Stomach (tissue), 9 donors: ENCODE results near the gene WTAP. TPM values are rescaled to one million over a fixed set of nuclear protein-coding genes. Genes with fewer than 3 reads are reported as not detected.
A peak's percentile ranks its signal among the peaks of the same experiment; 100 is the strongest.
"Not testable (repeated sequence)": the region's sequence is repeated elsewhere in the genome, so short reads cannot be mapped to it uniquely, and the experiment has no call there.

ENCODE experiments used
- DNase-seq, 2 donors: peaks; one replicate each; pipeline versions ENCODE4 v3.0.0 to v3.0.0-alpha.2; 2013 to 2019
- H3K27ac ChIP-seq, 5 donors: fragments of 200-600 bp in 4 of 5; sonication (generic) in 4 of 5; one replicate each; pipeline ENCODE4 v1.5.1; 2013 to 2019; ENCODE audit warnings: mild to moderate bottlenecking in 1 of 5, moderate library complexity in 1 of 5
- H3K27me3 ChIP-seq, 3 donors: fragments of 200-600 bp; sonication (generic); one replicate each; pipeline ENCODE4 v1.5.1; 2017 to 2019; ENCODE audit warnings: mixed run types in 1 of 3
- H3K36me3 ChIP-seq, 4 donors: fragments of 200-600 bp; sonication (generic); 1 replicate in 3 of 4; 2 replicates in 1 of 4; pipeline ENCODE4 v1.5.1; 2016 to 2019
- H3K4me1 ChIP-seq, 4 donors: fragments of 200-600 bp; sonication (generic); one replicate each; pipeline ENCODE4 v1.5.1; 2016 to 2019
- H3K4me3 ChIP-seq, 4 donors: fragments of 200-600 bp; sonication (generic) in 3 of 4; one replicate each; pipeline ENCODE4 v1.5.1; 2016 to 2019; ENCODE audit warnings: mild to moderate bottlenecking in 1 of 4
- H3K9me3 ChIP-seq, 4 donors: fragments of 200-600 bp; sonication (generic); one replicate each; pipeline ENCODE4 v1.5.1; 2016 to 2019
- EP300 ChIP-seq: sonication (generic); formaldehyde crosslinking; IDR thresholded peaks from one replicate; pipeline ENCODE4 v1.6.1; 2017; ENCODE audit warnings: antibody characterized with exemption
- POLR2A ChIP-seq, 4 donors: fragments of 450-650 bp; IDR thresholded peaks; one replicate each; pipeline ENCODE4 v1.6.1; 2016; ENCODE audit warnings: antibody characterized with exemption in 4 of 4, control low read depth in 2 of 4, mild to moderate bottlenecking in 1 of 4, moderate library complexity in 1 of 4
- POLR2AphosphoS5 ChIP-seq, 3 donors: sonication (generic); formaldehyde crosslinking; IDR thresholded peaks; one replicate each; pipeline ENCODE4 v1.6.1; 2016; ENCODE audit warnings: antibody characterized with exemption in 3 of 3
- WGBS, 5 donors: extraction: QIAGEN DNeasy Blood & Tissue Kit in 3 of 5; methylation state at CpG; one replicate each; pipeline versions ENCODE4 v1.1.5 to v1.1.7; 2013 to 2018; 5-methylcytosine and 5-hydroxymethylcytosine counted together
- intact Hi-C: fragments of 100-400 bp; cut with DNase I; formaldehyde crosslinking; loops from one replicate; pipeline ENCODE4 v1.15.1; 2023; ENCODE audit warnings: low total_unique reads
- polyA plus RNA-seq, 3 donors: library from polyadenylated mRNA; stranded (reverse); fragments of 200-250 nt; gene quantifications; one replicate each; pipeline ENCODE4 v1.2.3, GENCODE V29; 2013
- total RNA-seq, 5 donors: library from RNA; depleted of rRNA; stranded (reverse); fragments of >200 nt; gene quantifications; one replicate each; pipeline versions ENCODE4 v1.1.0 to v1.2.3, GENCODE V29; 2014 to 2016
- TF ChIP-seq, protein P1 (sequence below), 7 experiments: fragments of 450-650 bp in 4 of 7; fragments of 200-600 bp in 3 of 7; sonication (generic) in 3 of 7; IDR thresholded peaks; one replicate each; pipeline ENCODE4 v1.5.1; 2016 to 2019; ENCODE audit warnings: antibody characterized with exemption in 7 of 7, control low read depth in 2 of 7, mild to moderate bottlenecking in 1 of 7
- donor health status: healthy with polysubstance abuse.
- donor health status: Bipolar disorder and iron deficiency.
- donor health status: healthy.

Gene WTAP
- total and polyA plus RNA-seq, 8 donors = 35.0 to 125 (median 78.6) TPM

DNA sequence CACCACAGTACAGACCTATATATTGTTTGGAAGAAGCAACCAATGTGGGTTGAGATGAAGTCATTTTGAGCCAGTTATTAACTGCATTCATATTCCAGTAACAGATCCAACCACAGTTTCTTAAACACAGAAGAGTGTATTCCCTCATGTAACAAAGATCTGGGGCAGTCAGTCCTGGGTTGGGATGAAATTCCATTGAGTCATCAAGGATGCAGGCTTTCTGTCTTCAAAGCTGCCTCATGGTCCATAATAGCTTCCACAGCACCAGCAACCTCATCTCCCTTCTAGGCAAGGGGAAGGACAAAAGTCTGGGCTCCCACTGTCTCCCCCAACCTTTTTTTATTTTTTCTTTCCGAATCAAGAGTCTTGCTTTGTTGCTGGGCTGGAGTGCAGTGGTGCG is 31.3 kb upstream of the WTAP start:
- Histone ChIP-seq H3K27me3 (no peaks in the 10 kb centered on the region), H3K36me3 (peaks cover 0 to 9% (median 0%) of the 10 kb centered on the region in 4 donors), H3K4me1 (peaks cover 17 to 34% (median 29%) of the 10 kb centered on the region in 4 donors), H3K27ac (no peak overlapping the region), H3K9me3 (no peaks in the 10 kb centered on the region), H3K4me3 (no peak overlapping the region)
- intact Hi-C loops = loop anchor here (10.0 kb wide), 1 partner anchor 99 kb away; the partner anchor contains the start of gene MRPL18
- DNase-seq = no peak
- 96 to 100% (median 100%) methylated on average over 2 of the region's 2 CpGs for WGBS, 5 donors
- TF ChIP-seq, protein P1, sequence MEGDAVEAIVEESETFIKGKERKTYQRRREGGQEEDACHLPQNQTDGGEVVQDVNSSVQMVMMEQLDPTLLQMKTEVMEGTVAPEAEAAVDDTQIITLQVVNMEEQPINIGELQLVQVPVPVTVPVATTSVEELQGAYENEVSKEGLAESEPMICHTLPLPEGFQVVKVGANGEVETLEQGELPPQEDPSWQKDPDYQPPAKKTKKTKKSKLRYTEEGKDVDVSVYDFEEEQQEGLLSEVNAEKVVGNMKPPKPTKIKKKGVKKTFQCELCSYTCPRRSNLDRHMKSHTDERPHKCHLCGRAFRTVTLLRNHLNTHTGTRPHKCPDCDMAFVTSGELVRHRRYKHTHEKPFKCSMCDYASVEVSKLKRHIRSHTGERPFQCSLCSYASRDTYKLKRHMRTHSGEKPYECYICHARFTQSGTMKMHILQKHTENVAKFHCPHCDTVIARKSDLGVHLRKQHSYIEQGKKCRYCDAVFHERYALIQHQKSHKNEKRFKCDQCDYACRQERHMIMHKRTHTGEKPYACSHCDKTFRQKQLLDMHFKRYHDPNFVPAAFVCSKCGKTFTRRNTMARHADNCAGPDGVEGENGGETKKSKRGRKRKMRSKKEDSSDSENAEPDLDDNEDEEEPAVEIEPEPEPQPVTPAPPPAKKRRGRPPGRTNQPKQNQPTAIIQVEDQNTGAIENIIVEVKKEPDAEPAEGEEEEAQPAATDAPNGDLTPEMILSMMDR (IDR thresholded peaks at IDR 0.05) = no peak

DNA sequence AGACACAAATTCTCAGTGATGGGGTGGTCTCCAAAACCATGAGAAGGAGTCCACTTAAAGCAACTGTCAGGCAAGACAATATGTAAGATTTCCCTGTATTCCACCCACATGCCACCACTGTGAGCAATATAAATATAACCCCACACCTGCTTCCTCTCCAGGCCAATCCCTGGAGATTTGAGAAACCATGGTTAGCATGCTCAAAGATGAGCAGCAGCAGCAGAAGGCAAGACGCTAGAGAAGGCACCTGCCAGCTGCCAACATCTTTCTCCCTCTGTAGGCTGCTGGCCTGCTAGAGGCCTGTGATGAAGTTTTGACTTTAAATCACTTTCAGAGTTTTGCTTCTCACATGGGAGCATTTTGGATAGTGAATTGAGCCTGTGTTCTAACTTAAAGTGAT is 26.3 kb upstream of the WTAP start:
- TF ChIP-seq, protein P1 (IDR thresholded peaks at IDR 0.05) = no peak
- no peak for TF ChIP-seq POLR2A (IDR thresholded peaks at IDR 0.05)
- no peak for TF ChIP-seq POLR2AphosphoS5 (IDR thresholded peaks at IDR 0.05)
- TF ChIP-seq EP300 = no peak
- peak in 1 of 2 donors; percentile 16 for DNase-seq

GRCh38 chr6:159701413-159701999 is 25.8 kb upstream of the WTAP start:
- intact Hi-C loops = no loop called here
- Histone ChIP-seq H3K9me3 (peaks cover 0 to 10% (median 0%) of the 10 kb centered on the region in 4 donors), H3K4me3 (no peak overlapping the region), H3K36me3 (peaks cover 0 to 4% (median 0%) of the 10 kb centered on the region in 4 donors), H3K4me1 (peaks cover 4 to 19% (median 8%) of the 10 kb centered on the region in 4 donors), H3K27ac (peak overlapping the region in 4 of 5 donors; percentile 48 to 81 (median 75)), H3K27me3 (no peaks in the 10 kb centered on the region)
- TF ChIP-seq, protein P1 (IDR thresholded peaks at IDR 0.05) = no peak
- no peak for TF ChIP-seq EP300
- no peak for TF ChIP-seq POLR2A (IDR thresholded peaks at IDR 0.05)
- peak; percentile 43 to 70 (median 67) for TF ChIP-seq POLR2AphosphoS5 (IDR thresholded peaks at IDR 0.05)
- WGBS, 5 donors = 76 to 84% (median 79%) methylated on average over 7 of the region's 7 CpGs
- no peak for DNase-seq

More for the DNA sequence above, 26.3 kb upstream of the WTAP start:
- Histone ChIP-seq H3K4me1 (peaks cover 4 to 19% (median 8%) of the 10 kb centered on the region in 4 donors), H3K27ac (peak overlapping the region in 4 of 5 donors; percentile 48 to 81 (median 75)), H3K36me3 (peaks cover 0 to 4% (median 0%) of the 10 kb centered on the region in 4 donors), H3K27me3 (no peaks in the 10 kb centered on the region), H3K4me3 (no peak overlapping the region), H3K9me3 (peaks cover 0 to 10% (median 0%) of the 10 kb centered on the region in 4 donors)
- 53 to 71% (median 66%) methylated on average over 1 of the region's 1 CpG for WGBS, 5 donors
- intact Hi-C loops = no loop called here

DNA sequence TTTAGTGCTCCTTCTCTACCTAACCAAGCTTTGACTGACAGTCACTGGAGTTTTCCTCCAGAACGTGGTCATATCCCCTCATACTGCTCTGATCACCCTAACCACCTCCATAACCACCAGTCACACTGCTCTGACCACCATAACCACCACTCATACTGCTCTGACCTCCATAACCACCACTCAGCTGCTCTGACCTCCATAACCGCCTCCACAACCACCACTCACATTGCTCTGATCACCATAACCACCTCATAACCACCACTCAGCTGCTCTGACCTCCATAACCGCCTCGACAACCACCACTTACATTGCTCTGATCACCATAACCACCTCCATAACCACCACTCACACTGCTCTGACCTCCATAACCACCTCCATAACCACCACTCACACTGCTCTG is 16.7 kb upstream of the WTAP start:
- WGBS, 5 donors = 78 to 94% (median 81%) methylated on average over 4 of the region's 4 CpGs
- H3K9me3 ChIP-seq, H3K36me3 ChIP-seq, intact Hi-C loops, H3K27ac ChIP-seq, H3K27me3 ChIP-seq, H3K4me3 ChIP-seq, DNase-seq: not testable (repeated sequence)
- H3K4me1 ChIP-seq = peaks cover 0 to 26% (median 10%) of the 10 kb centered on the region in 4 donors

- peaks cover 8 to 44% (median 24%) of the 10 kb centered on the region in 4 donors for H3K4me1 ChIP-seq
- H3K4me3 ChIP-seq, DNase-seq, H3K36me3 ChIP-seq, H3K9me3 ChIP-seq, H3K27me3 ChIP-seq, H3K27ac ChIP-seq, intact Hi-C loops: not testable (repeated sequence)
- WGBS, 5 donors = 85 to 94% (median 89%) methylated on average over 3 of the region's 3 CpGs
Measured at GRCh38 chr6:159712389-159712788, 14.9 kb upstream of the WTAP start.
